Natural killer cell (primary cell): Measurements from ENCODE around the gene RABGAP1L. TPM values are rescaled to one million over a fixed set of nuclear protein-coding genes. Genes with fewer than 3 reads are reported as not detected.

Experiments used
- ATAC-seq, 3 donors: fragments of 150-1000 bp in 2 of 3; fragments of 200-7000 bp in 1 of 3; cut with Tn5 transposase; 1 replicate in 1 of 3; 2 replicates in 2 of 3; pipeline ENCODE4 v1.10.0; 2021; ENCODE audit warnings: mild to moderate bottlenecking in 2 of 3, moderate library complexity in 2 of 3
- DNase-seq, 2 donors: peaks; one replicate each; pipeline versions ENCODE4 v3.0.0 to v3.0.0-alpha.2; 2013 to 2021; ENCODE audit warnings: mixed read lengths in 1 of 2
- H3K27ac ChIP-seq: one replicate; pipeline ENCODE4 v1.5.1; 2013; ENCODE audit warnings: mild to moderate bottlenecking, low read length
- H3K27me3 ChIP-seq: one replicate; pipeline ENCODE4 v1.6.1; 2013; ENCODE audit warnings: low read length; ENCODE audit not compliant: control insufficient read depth, insufficient read depth
- H3K36me3 ChIP-seq: one replicate; pipeline ENCODE4 v1.6.1; 2013; ENCODE audit warnings: low read length; ENCODE audit not compliant: control insufficient read depth, insufficient read depth
- H3K4me1 ChIP-seq: one replicate; pipeline ENCODE4 v1.6.1; 2013; ENCODE audit warnings: low read length; ENCODE audit not compliant: control insufficient read depth, insufficient read depth
- H3K4me3 ChIP-seq: one replicate; pipeline ENCODE4 v1.5.1; 2013; ENCODE audit warnings: low read length
- H3K9me3 ChIP-seq: one replicate; pipeline ENCODE4 v1.6.1; 2013; ENCODE audit warnings: low read length; ENCODE audit not compliant: control insufficient read depth, insufficient read depth
- H3K27ac Mint-ChIP-seq, 2 donors: one replicate each; pipeline ENCODE4 v1.8.0; 2022; ENCODE audit warnings: mild to moderate bottlenecking in 2 of 2, mixed read lengths in 2 of 2, moderate library complexity in 1 of 2
- H3K27me3 Mint-ChIP-seq, 2 donors: one replicate each; pipeline ENCODE4 v1.8.0; 2022; ENCODE audit warnings: low read depth in 2 of 2, mixed read lengths in 2 of 2
- H3K36me3 Mint-ChIP-seq: one replicate; pipeline ENCODE4 v1.8.0; 2022; ENCODE audit warnings: mixed read lengths
- H3K4me1 Mint-ChIP-seq, 2 donors: one replicate each; pipeline ENCODE4 v1.8.0; 2022; ENCODE audit warnings: mixed read lengths in 2 of 2
- H3K4me3 Mint-ChIP-seq: one replicate; pipeline ENCODE4 v1.8.0; 2022; ENCODE audit warnings: mild to moderate bottlenecking, moderate library complexity, mixed read lengths
- H3K9me3 Mint-ChIP-seq, 2 donors: one replicate each; pipeline ENCODE4 v1.8.0; 2022; ENCODE audit warnings: mixed read lengths in 2 of 2
- WGBS: methylation state at CpG from one replicate; pipeline ENCODE4 v1.1.7; 2013; ENCODE audit warnings: missing lambda C conversion rate; ENCODE audit not compliant: insufficient coverage; 5-methylcytosine and 5-hydroxymethylcytosine counted together
- intact Hi-C: fragments of 100-400 bp; cut with micrococcal nuclease; formaldehyde crosslinking; loops from one replicate; pipeline ENCODE4 v1.14.2; 2022
- total RNA-seq, 4 donors: library from RNA; stranded (reverse); fragments of 120-200 nt in 1 of 4; gene quantifications; one replicate each; pipeline versions ENCODE4 v1.2.3 to v1.2.4, GENCODE V29; 2013 to 2022
- TF ChIP-seq, protein P1 (sequence below): fragments of 200-600 bp; IDR thresholded peaks from one replicate; pipeline ENCODE4 v1.8.0; 2022; ENCODE audit warnings: antibody characterized with exemption

The RABGAP1L gene
- total RNA-seq, 3 donors from 2014 or later (not counting 1 experiment from before 2014, with no cell fraction given) = 145 to 168 (median 153) TPM

GRCh38 chr1:174428033-174428432 is 268.7 kb downstream of the RABGAP1L start:
- Histone ChIP-seq H3K4me1 (no peaks in the 10 kb centered on the region), H3K4me3 (no peak overlapping the region), H3K27me3 (no peaks in the 10 kb centered on the region), H3K9me3 (no peaks in the 10 kb centered on the region), H3K36me3 (no peaks in the 10 kb centered on the region), H3K27ac (no peak overlapping the region)
- no peak for DNase-seq
- H3K4me3 Mint-ChIP-seq = no peak overlapping the region
- no peaks in the 10 kb centered on the region for H3K9me3 Mint-ChIP-seq
- no peaks in the 10 kb centered on the region for H3K27me3 Mint-ChIP-seq
- no peaks in the 10 kb centered on the region for H3K36me3 Mint-ChIP-seq
- H3K27ac Mint-ChIP-seq = peak overlapping the region in 1 of 2 donors; percentile 12
- TF ChIP-seq, protein P1, sequence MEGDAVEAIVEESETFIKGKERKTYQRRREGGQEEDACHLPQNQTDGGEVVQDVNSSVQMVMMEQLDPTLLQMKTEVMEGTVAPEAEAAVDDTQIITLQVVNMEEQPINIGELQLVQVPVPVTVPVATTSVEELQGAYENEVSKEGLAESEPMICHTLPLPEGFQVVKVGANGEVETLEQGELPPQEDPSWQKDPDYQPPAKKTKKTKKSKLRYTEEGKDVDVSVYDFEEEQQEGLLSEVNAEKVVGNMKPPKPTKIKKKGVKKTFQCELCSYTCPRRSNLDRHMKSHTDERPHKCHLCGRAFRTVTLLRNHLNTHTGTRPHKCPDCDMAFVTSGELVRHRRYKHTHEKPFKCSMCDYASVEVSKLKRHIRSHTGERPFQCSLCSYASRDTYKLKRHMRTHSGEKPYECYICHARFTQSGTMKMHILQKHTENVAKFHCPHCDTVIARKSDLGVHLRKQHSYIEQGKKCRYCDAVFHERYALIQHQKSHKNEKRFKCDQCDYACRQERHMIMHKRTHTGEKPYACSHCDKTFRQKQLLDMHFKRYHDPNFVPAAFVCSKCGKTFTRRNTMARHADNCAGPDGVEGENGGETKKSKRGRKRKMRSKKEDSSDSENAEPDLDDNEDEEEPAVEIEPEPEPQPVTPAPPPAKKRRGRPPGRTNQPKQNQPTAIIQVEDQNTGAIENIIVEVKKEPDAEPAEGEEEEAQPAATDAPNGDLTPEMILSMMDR = no peak
- H3K4me1 Mint-ChIP-seq = peaks cover 6 to 14% of the 10 kb centered on the region in 2 donors
- intact Hi-C loops = no loop called here
- 92% methylated on average over 3 of the region's 3 CpGs for WGBS
- ATAC-seq = no peak

GRCh38 chr1:174428739-174429138 is 269.4 kb downstream of the RABGAP1L start:
- H3K36me3 ChIP-seq = no peaks in the 10 kb centered on the region
- H3K9me3 ChIP-seq = no peaks in the 10 kb centered on the region
- no peaks in the 10 kb centered on the region for H3K27me3 Mint-ChIP-seq
- no peaks in the 10 kb centered on the region for H3K36me3 Mint-ChIP-seq
- H3K4me3 Mint-ChIP-seq = no peak overlapping the region
- ATAC-seq (no peak), DNase-seq (no peak)
- H3K27ac Mint-ChIP-seq = peak overlapping the region in 1 of 2 donors; percentile 12
- intact Hi-C loops = no loop called here
- H3K4me1 Mint-ChIP-seq = peaks cover 6 to 14% of the 10 kb centered on the region in 2 donors
- H3K4me3 ChIP-seq = no peak overlapping the region
- H3K27ac ChIP-seq = no peak overlapping the region
- TF ChIP-seq, protein P1 = no peak
- H3K4me1 ChIP-seq = no peaks in the 10 kb centered on the region
- H3K9me3 Mint-ChIP-seq = no peaks in the 10 kb centered on the region
- H3K27me3 ChIP-seq = no peaks in the 10 kb centered on the region

DNA sequence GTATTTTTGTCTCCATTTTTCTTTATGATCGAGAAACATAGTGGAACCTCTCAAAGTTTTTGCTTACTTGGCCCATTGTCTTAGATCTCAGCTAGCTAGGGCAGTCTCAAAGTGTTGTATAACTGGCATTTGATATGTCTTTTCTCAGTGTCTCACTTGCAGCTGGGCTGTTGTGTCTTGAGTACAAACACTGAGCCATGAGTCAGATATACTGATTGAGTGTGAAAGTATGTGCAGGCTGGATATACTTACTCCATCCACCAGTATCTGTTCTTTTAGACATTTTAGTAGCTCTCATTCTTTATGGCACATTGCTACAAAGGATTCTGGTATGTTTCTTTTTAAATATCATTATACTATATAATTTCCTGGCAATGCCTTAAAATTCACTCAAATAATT is 274.1 kb downstream of the RABGAP1L start:
- no peak for ATAC-seq
- intact Hi-C loops = no loop called here
- H3K27me3 ChIP-seq = no peaks in the 10 kb centered on the region
- no peaks in the 10 kb centered on the region for H3K27me3 Mint-ChIP-seq
- TF ChIP-seq, protein P1 = no peak
- H3K27ac ChIP-seq = no peak overlapping the region
- peaks cover 0 to 7% of the 10 kb centered on the region in 2 donors for H3K4me1 Mint-ChIP-seq
- no peaks in the 10 kb centered on the region for H3K9me3 Mint-ChIP-seq
- DNase-seq = no peak
- no peak overlapping the region for H3K27ac Mint-ChIP-seq
- H3K9me3 ChIP-seq = no peaks in the 10 kb centered on the region
- no peaks in the 10 kb centered on the region for H3K4me1 ChIP-seq
- no peaks in the 10 kb centered on the region for H3K36me3 Mint-ChIP-seq
- no peak overlapping the region for H3K4me3 Mint-ChIP-seq
- H3K4me3 ChIP-seq = no peak overlapping the region
- WGBS = 100% methylated on average over 1 of the region's 1 CpG
- no peaks in the 10 kb centered on the region for H3K36me3 ChIP-seq

- TF ChIP-seq, protein P1 = no peak
- Histone ChIP-seq H3K27ac (no peak overlapping the region), H3K36me3 (no peaks in the 10 kb centered on the region), H3K27me3 (no peaks in the 10 kb centered on the region), H3K4me1 (no peaks in the 10 kb centered on the region), H3K9me3 (no peaks in the 10 kb centered on the region), H3K4me3 (no peak overlapping the region)
- intact Hi-C loops = no loop called here
- Mint-ChIP-seq H3K4me3 (no peak overlapping the region), H3K27ac (no peak overlapping the region), H3K4me1 (peaks cover 38 to 47% of the 10 kb centered on the region in 2 donors), H3K27me3 (no peaks in the 10 kb centered on the region), H3K9me3 (no peaks in the 10 kb centered on the region), H3K36me3 (no peaks in the 10 kb centered on the region)
- DNase-seq (no peak), ATAC-seq (no peak)
Measured at GRCh38 chr1:174445351-174445750, 286.0 kb downstream of the RABGAP1L start.
